SU-DHL-6 (cell line): ENCODE data around the gene EIF4A3.

Experiments
- CTCF ChIP-seq: fragments of 200-600 bp; sonication (generic); IDR thresholded peaks from one replicate; pipeline ENCODE4 v1.5.1; 2017; ENCODE audit warnings: antibody characterized with exemption, mild to moderate bottlenecking, low read length, moderate library complexity; ENCODE audit not compliant: insufficient read depth, poor library complexity, severe bottlenecking
- EZH2phosphoT487 ChIP-seq: fragments of 200-600 bp; sonication (generic), shearing (Covaris generic); conservative IDR thresholded peaks from 2 replicates; pipeline ENCODE4 v1.6.1; 2018; ENCODE audit warnings: mild to moderate bottlenecking, antibody characterized with exemption, low read length, moderate library complexity, mixed read lengths

- TF ChIP-seq CTCF: peak; percentile 84
- no peak for TF ChIP-seq EZH2phosphoT487
These were observed 49.0 kb upstream of the EIF4A3 start for GRCh38 chr17:80195671-80196529.
